Measurements from ENCODE around the gene PNPLA5. TPM values are rescaled to one million over a fixed set of nuclear protein-coding genes. Genes with fewer than 3 reads are reported as not detected.

The PNPLA5 gene
- total RNA-seq, 2 donors from 2014 or later = not detected

DNA sequence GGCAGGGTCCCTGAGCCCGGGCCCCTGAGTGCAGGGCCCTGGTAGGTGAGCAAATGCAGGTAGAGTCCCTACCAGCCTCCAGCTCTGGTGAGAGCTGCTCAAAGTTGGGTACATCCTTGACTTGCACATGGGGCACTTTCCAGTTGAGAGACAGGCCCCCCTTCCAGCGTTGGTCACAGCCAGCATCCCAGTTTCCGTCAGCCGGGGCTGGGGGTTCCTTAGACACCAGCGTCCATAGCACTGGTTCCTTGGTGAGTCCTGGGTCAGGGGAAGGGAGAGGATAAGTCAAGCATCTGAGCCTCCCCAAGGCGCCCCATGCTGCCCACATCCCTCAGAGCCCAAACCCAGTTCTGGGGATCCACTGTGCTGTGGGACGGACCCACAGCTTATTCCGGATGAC lies 5.6 kb downstream of the PNPLA5 start:
- Mint-ChIP-seq H3K27ac (no peak overlapping the region), H3K9me3 (no peaks in the 10 kb centered on the region), H3K36me3 (no peaks in the 10 kb centered on the region)
- DNase-seq (ENCODE audit: low spot score in 2 of 2) (peak in 1 of 2 donors; percentile 25), ATAC-seq (no peak)

DNA sequence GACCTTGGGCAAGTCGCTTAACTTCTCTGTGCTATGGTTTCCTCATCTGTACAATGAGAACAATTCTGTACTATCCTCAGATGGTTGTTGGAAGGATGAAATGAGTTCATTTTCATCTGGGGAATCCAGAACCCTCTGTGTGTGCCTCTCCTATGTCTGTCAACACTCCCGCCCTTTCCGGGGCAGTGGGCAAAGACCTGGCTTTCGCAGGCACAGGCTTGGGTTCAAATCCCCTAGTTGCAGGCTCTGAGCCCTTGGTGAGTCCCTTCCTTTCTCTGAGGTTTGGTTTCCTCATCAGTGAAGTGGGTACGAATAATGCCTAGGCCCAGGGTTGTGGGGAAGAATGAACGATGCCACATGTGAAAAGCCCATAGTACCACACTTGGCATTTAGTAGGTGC lies 6.0 kb downstream of the PNPLA5 start:
- Mint-ChIP-seq H3K27ac (no peak overlapping the region), H3K36me3 (no peaks in the 10 kb centered on the region), H3K9me3 (no peaks in the 10 kb centered on the region)
- peak in 1 of 2 donors; percentile 20 for DNase-seq (ENCODE audit: low spot score in 2 of 2)
- no peak for ATAC-seq

DNA sequence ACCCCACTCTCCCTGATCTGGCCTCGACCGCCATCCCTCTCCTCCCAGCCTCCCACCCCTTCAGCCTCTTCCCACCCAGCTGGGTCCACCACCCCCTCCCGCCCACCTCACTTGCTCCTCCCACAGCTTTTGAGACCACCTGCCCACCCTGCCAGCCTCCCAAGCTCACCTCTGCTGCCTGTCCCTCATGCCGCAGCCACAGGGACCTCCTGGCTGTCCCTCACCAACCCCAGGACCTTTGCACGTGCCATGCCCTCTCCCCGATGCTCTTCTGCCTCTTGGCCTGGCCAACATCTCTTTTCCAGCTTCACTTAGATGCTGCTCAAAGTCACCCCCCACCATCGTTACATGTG lies 6.5 kb downstream of the PNPLA5 start:
- no peak for ATAC-seq
- DNase-seq (ENCODE audit: low spot score in 2 of 2) = peak in 1 of 2 donors; percentile 9
- Mint-ChIP-seq H3K9me3 (no peaks in the 10 kb centered on the region), H3K27ac (no peak overlapping the region), H3K36me3 (no peaks in the 10 kb centered on the region)

DNA sequence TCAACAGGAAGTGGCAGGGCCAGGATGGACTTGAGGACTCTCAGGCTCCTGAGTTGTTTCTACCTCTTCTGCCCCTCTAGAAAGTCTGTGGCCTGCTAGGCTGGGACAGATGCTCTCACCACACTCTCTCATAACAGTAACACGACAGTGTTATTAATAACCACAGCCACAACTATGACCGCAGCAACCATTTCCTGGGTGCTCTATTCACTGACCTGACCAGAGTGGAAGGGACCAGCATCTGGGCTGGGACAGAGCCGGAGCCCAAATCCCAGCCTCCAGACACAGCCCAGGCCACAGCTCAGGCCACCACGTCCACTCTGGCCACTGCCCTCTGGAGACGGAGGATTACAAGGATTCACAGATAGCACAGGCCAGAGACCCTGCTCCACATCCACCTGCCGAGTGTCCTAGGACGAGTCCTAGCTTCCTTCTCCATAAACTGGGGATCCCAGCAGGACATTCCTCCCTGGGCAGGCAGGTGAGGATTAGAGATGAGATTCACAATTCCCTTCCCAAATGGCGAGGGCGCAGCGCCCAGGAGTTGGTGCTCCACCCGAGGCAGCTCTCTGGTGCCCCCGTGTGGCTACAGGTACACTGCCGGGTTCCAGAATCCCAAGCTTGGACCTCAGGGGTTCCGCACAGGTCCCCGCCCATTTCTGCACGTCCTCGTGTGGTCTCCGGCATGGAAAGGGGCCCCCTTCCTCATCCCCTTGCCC lies 7.1 kb downstream of the PNPLA5 start:
- no peaks in the 10 kb centered on the region for H3K9me3 Mint-ChIP-seq
- ATAC-seq = peak; percentile 39 to 58
- peak; percentile 56 to 74 for DNase-seq (ENCODE audit: low spot score in 2 of 2)
- no peak overlapping the region for H3K27ac Mint-ChIP-seq
- no peaks in the 10 kb centered on the region for H3K36me3 Mint-ChIP-seq

DNA sequence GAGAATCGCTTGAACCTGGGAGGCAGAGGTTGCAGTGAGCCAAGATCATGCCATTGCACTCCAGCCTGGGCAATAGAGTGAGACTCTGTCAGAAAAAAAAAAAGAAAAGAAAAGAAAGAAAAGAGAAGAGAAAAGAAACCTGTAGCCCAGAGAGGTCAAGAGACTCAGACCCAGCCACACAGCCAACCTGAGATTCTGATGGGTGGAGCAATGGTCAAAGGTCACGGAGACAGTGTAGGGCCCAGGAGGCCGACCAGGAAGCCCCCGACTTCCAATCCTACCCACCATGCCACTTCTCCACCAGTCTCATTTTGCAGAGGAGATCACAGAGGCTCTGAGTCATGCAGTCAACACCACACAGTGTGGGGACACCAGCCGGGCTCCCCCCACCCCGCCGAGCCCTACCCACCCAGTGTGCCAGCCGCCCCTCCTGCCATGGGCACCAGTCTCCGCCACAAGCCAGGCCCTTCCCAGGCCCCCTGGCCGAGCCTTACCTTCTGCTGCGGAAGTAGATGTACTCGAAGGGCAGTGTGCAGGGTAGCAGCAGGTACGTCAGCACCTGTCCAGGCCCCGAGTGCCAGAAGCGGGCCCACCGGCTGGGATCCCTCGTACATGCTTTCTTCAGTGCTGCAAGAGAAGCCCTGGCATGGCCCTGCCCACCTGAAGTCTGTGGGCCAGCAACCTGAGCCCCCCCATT lies 7.9 kb downstream of the PNPLA5 start:
- peak in 1 of 2 donors; percentile 9 for DNase-seq (ENCODE audit: low spot score in 2 of 2)
- H3K36me3 Mint-ChIP-seq = no peaks in the 10 kb centered on the region
- no peak for ATAC-seq
- H3K27ac Mint-ChIP-seq = no peak overlapping the region
- no peaks in the 10 kb centered on the region for H3K9me3 Mint-ChIP-seq

DNA sequence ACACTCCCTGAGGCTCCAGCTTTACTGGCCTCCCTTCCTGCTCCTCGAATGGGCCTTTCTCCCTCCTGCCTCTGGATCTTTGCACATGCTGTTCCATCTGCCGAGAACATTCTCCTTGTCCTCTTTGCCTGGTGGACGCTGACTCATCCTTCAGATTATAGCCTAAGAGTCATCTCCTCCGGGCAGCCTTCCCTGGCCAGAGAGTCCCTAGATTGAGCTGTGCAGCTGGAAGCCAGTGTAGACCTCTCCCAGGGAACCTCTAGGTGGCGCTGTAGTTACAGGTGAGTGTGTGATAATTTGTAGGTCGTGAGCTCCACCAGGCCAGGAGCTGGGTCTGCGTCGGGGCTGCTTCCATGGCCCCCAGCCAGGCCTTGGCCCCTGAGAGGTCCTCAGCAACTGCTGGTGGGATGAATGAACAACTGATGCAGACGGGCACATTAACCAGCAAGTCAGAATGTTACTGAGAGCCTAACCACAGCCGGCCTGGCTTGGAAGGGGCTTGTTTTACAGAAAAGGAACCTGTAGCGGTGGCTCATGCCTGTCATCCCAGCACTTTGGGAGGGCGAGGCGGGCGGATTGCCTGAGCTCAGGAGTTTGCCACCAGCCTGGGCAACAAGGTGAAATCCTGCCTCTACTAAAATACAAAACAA lies 8.7 kb downstream of the PNPLA5 start:
- ATAC-seq (peak; percentile 82 to 85), DNase-seq (ENCODE audit: low spot score in 2 of 2) (peak; percentile 55 to 76)
- Mint-ChIP-seq H3K36me3 (no peaks in the 10 kb centered on the region), H3K9me3 (no peaks in the 10 kb centered on the region), H3K27ac (no peak overlapping the region)

DNA sequence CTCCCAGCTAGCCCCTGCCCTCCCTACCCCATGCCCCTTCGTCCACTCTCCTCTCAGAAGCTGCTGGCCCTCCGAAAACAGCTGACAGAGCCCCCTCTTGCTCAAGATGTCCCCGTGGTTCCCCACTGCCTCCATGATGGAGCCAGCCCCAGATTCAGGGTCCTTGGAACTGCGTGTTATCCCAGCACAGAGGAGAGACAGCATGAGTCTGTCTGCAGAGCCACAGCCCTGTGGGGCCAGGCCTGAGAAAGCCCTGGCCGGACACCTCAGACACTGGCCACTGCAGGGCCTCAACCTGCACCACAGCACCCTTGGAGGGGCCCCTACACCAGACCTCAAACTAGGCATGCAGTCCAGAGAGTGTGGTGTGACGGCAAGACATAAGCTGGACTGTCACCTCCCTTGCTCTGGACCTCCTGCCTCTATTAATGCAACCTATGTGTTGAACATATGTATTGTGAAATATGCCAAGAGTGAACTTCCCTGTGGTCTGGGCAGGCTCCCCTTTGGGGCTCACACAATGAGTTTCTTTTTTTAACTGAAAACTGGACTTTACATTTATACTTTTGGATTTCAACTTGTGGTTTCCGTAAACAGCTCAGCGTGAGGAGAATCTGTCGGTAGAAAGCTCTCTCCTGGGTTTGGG lies 9.6 kb downstream of the PNPLA5 start:
- no peaks in the 10 kb centered on the region for H3K9me3 Mint-ChIP-seq
- no peak overlapping the region for H3K27ac Mint-ChIP-seq
- DNase-seq (ENCODE audit: low spot score in 2 of 2) (peak in 1 of 2 donors; percentile 28), ATAC-seq (no peak)
- H3K36me3 Mint-ChIP-seq = no peaks in the 10 kb centered on the region

DNA sequence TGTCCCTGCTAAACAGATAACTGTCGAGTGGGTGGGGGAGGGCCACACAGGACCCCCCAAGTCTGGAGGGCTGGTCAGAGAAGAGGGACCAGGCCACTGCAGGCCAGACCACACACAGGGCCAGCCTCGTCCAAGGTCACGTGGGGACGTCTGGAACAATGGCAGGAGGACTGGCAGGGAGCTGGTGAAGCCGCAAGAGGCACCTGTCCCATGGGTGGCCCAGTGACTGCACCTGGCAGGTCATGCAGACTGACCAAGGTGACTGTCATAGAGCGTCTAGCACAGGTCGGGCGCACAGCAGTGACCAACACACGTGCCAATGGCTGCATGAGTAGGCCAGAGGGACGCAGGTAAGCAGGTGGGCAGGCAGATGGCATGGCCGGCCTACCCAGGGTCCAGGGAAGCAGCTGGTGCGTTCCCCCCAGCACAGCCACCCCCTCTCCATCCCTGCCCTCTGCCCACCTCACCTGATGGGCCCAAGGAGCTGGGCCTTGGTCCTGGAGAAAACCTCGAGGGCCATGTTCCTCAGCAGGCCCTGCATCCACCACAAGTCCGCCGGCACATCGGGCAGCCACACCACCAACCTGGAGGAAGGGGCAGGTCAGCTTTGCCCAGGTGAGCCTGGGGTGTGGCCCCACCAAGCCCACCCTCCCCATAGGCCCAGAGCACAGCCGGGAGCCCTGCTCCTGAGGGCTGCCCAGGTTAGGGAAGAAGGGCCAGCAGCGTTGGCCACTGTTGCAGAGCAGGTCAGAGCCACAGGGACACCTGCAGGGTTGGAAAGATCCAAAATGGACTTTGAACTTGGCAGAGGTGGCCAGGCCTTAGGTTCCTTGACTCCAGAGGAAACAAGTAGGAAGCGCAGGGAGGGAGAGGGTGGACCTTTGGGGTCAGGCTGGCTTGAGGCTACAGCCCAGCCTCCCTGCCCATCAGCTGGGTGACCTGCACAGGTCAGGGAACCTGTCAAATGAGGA lies 10.4 kb downstream of the PNPLA5 start:
- no peak for ATAC-seq
- Mint-ChIP-seq H3K9me3 (no peaks in the 10 kb centered on the region), H3K36me3 (no peaks in the 10 kb centered on the region), H3K27ac (no peak overlapping the region)
- peak in 1 of 2 donors; percentile 41 for DNase-seq (ENCODE audit: low spot score in 2 of 2)

DNA sequence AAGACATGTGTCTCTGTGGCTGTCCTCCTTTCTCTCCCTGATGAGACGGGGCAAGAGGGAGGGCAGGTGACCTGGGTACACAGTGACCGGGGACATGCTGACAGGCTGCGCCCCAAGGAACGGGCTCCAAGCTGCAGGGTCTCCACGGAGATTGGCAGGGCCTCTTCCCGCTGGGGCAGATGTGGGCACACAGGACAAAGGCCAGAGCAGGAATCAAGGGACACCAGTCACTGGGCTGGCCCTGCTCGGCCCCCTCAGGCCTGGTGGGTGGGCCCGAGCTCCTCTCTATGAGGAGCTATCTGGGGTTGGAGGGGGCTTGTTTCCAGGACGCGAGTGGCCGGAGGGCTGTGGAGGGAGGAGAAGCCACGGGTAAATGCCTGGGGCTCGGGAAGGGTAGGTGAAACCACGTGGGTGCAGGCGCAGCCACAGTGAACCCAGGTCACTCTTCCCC lies 11.2 kb downstream of the PNPLA5 start:
- Mint-ChIP-seq H3K9me3 (no peaks in the 10 kb centered on the region), H3K27ac (no peak overlapping the region), H3K36me3 (no peaks in the 10 kb centered on the region)
- DNase-seq (ENCODE audit: low spot score in 2 of 2) (peak in 1 of 2 donors; percentile 28), ATAC-seq (no peak)

DNA sequence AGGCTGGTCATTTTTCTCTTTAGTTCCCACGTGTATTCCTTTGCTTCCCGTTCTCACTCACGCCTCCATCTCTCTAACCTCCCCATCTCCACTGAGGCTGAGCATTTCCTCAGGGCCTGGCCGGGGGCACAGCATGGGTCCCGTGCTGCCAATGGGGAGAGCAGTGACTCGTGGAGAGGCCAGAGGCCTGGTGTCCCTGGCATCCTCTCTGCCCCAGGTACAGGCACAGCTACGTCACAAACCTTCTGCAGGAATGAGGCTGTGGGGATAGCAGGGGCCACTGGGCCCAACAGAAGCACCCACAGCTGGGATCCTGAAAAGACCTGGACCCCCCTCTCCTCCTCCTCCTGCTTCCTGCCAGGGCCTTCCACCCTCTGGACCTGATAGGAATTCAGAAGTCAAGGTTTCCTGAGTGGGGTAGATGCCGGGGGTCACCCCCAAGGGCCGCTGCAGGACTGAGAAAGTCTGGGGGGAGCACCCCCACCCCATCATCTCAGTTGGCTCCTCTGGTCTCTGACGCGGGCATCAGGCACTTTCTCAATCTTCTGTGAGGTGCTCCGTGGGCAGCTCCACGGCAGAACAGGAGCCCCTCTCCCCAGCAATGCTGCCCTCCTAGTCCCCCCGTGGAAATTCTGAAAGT lies 11.8 kb downstream of the PNPLA5 start:
- Mint-ChIP-seq H3K9me3 (no peaks in the 10 kb centered on the region), H3K27ac (no peak overlapping the region), H3K36me3 (no peaks in the 10 kb centered on the region)
- no peak for ATAC-seq
- DNase-seq (ENCODE audit: low spot score in 2 of 2) = peak in 1 of 2 donors; percentile 39

DNA sequence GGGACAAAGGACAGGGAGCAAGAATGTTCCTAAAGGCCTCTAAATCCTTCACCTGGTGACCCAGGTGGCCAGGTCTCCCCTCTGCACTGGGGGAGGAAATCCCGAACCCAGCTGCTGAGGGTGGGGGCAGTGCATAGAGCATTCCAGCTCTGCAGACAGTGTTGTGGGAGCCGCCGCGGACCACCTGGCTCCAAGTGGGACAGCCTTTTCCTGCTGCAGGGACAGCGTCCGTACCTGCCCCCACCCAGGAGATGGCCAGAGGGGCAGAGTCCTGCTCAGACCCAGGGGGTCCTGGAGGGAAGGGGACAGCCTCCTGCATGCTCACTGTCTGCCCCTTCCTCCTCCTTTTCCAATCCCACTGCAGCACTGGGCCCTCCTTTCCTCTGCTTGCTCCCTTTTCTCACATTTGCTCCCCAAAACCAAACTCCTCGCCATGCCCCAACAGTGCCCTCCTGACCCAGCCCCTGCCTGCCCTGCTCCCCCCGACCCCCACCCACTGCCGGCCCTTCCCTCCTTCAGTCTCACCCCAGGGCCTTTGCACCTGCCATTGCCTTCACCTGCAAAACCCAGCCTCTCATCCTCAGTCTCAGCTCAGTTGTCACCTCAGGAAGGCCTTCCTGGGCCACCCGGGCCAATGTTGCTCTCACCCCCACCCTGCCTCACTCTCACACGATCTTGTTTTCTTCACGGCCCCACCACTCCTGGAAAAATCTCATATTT lies 12.8 kb downstream of the PNPLA5 start:
- ATAC-seq = no peak
- Mint-ChIP-seq H3K36me3 (no peaks in the 10 kb centered on the region), H3K27ac (no peak overlapping the region), H3K9me3 (no peaks in the 10 kb centered on the region)
- peak in 1 of 2 donors; percentile 26 for DNase-seq (ENCODE audit: low spot score in 2 of 2)

DNA sequence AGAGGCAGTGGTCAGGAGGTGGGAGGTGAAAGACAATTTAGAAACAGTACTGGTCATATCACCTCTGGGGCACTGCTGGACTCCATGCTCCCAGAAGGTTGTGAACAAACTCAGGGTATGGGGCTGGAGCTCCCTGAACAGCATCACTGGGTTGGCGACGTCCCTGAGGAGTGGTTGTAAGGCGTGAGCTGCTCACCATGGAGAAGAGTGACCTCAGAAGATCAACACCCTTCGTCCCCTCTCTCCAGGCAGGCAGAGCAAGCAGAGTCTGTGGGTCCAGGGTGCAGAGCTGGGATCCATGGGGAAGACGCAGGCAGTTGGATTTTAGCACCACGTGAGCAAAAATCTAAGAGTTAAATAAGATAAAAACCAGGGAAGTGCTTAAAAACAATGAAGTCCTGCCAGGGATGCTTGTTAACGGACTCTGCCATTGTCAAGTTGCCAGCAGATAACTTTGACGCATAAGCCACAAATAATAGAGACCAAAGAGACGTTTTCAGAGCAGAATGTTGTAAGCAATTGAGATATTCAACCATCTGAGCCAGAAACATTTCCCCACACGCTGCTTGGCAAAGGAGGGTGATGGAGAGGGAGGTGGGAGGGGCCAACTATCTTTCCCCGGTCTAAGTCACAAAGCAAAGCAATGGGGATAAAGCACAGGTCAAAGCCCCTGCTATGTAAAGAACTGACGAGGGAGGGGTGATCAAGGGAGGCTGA lies 13.6 kb downstream of the PNPLA5 start:
- Mint-ChIP-seq H3K36me3 (no peaks in the 10 kb centered on the region), H3K9me3 (no peaks in the 10 kb centered on the region), H3K27ac (no peak overlapping the region)
- DNase-seq (ENCODE audit: low spot score in 2 of 2) (peak in 1 of 2 donors; percentile 18), ATAC-seq (no peak)

DNA sequence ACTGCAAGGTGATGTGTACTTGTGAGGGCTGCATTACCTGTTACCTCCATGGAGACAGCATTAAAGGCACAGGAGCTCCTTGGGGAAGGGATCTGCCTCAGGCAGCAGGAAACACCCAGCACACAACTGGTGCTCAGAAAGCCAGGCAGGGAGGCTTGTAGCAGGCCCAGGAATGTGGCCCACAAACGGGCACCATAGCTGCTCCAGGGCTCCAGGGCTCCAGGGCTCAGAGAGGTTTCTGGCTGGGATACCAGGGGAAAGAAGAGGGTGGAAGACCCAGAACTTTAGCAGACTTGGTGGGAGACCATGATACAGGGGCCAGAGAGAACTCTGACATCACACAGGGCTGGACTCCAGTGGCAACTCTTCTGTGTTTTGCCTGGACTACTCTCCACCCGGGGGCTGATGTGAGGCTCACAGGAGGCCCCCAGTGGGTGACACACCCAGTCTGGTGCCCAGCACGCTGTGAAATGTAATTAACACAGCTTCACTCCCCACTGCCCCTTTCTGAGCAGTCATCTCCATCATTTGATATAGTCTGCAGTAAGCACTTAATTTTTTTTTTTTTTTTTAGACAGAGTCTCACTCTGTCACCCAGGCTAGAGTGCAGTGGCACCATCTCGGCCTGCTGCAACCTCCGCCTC lies 14.8 kb downstream of the PNPLA5 start:
- ATAC-seq (no peak), DNase-seq (ENCODE audit: low spot score in 2 of 2) (peak in 1 of 2 donors; percentile 23)
- no peak overlapping the region for H3K27ac Mint-ChIP-seq
- H3K9me3 Mint-ChIP-seq = no peaks in the 10 kb centered on the region
- H3K36me3 Mint-ChIP-seq = no peaks in the 10 kb centered on the region

DNA sequence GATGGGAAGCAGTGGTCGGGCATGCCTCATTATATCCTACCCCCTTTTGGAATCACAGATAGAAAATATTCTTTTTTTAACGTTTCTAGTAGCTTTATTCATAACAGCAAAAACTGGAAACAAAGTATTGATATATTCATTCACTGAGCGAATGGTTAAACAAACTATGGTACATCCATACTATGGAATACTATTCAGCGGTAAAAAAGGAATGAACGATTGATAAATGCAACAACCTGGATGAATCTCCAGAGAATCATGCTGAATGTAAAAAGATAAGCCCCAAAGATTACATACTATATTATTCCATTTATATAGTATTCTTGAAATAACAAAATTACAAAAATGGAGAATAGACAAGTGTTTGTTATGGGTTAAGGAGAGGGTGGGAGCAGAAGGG lies 22.0 kb downstream of the PNPLA5 start:
- no peak for ATAC-seq
- Mint-ChIP-seq H3K9me3 (peaks cover 11 to 14% of the 10 kb centered on the region in 2 donors), H3K27ac (no peak overlapping the region)

More for the DNA sequence above, 22.0 kb downstream of the PNPLA5 start:
- H3K36me3 Mint-ChIP-seq = no peaks in the 10 kb centered on the region
- no peak for DNase-seq (ENCODE audit: low spot score in 2 of 2)

Measured in activated naive CD4-positive, alpha-beta T cell treated with anti-CD3 and anti-CD28 coated beads, Interleukin-2, amount 50 U/mL, for 72 hours (primary cell).